Astrocyte of the hippocampus (primary cell): ENCODE data around the gene HMG20B.
"Not testable (repeated sequence)": the region's sequence is repeated elsewhere in the genome, so short reads cannot be mapped to it uniquely, and the experiment has no call there.

Experiments used
- DNase-seq: peaks from one replicate; pipeline ENCODE4 v3.0.0; 2011; ENCODE audit warnings: low read depth, low spot score

HMG20B gene

GRCh38 chr19:3572855-3573161 is at the start of gene HMG20B:
Gene HMG20B, plus strand, starts transcription at chr19:3572944. Its CDS starts 366 bp downstream, at chr19:3573310.
- no peak for DNase-seq

DNA sequence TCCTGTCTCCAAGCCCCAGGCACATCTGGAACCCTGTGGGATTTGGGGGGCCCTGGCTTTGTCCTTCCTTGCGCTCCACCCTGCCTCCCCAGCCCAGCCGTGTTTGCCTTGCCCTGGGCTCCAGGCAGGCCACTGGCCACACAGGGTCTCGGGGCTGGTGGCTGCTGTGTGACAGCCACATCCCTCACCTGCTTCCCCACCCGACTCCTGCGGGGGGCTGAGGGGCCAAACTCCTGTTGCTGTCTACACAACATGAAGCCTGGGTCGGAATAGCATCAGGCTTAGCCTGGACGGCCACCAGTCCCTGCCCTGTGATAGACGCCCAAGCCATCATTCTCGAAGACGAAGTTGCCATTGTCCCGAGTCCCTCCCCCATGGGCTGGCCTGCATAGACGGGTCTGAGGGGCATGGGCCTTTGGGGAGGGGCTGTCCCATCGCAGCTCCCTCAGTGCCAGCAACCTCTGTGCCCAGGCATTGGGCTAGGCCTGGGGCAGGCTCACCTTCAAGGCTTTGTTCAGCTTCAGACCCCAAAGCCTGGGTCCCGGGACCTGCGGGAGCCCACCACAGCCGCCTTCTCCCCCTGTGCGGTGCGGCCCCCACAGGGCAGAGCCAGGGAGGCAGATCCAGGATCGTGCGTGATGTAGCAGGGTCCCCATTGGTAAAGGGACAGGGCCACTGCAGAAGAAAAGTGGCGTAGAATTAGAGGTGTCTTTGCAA is 49.2 kb upstream of the HMG20B start:
- no peak for DNase-seq

GRCh38 chr19:3524078-3524842 is 48.5 kb upstream of the HMG20B start:
- no peak for DNase-seq

DNA sequence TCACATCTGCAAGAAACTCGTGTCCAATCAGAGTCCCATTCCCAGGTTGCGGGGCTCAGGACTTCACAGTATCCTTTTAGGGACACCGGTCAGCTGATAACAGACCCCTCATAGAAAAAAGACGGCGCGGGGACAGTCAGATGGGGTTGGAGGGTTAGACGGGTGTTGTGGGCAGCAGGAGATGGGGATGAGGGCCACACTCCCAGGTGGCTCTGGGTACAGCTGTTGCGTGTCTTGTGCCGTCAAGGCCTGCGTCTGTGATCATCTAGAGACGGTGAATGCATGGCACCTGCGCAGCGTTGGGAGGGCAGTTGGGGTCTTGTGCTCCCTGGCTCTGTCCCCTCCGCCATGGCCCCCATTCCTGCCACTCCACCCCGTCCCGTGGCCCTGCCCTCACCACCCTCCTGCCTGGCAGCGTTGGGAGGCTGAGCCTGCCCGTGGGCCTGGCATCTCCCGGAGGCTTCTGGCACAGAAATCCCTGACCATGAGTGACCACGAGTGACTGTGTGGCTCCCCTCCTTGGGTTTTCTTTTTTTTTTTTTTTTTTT is 47.8 kb upstream of the HMG20B start:
- no peak for DNase-seq

DNA sequence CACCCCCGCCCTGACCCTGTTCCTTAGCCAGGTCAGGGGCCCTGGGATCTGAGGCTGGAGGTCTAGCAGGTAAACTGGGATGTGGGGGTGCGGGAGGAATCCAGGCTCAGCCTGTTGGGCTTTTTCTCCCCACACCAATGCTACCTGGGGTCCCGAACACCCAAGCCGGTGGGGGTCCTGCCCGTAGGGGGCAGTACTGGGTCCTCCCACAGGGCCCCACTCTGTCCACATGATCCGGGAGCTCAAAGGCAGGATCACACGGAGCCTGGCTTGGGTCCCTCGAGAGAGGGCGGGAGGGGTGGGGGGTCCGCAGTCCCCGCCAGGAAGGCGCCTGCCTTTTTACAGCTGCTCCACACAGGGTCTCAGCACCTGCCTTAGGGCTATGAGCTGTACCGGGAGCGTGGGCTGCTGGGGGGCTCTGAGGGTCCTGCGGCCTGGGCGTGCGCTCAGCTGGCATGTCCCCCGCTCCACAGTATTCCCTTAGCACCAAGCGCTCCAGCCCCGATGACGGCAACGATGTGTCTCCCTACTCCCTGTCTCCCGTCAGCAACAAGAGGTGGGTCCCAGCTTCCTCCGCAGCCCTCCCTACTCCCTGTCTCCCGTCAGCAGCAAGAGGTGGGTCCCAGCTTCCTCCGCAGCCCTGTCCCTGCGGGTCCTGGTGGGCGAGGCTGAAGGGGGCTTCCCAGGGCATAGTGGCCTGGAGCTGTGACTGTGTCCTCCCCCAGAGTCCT is 46.1 kb upstream of the HMG20B start:
- DNase-seq, result no peak

- DNase-seq, result no peak
These were observed 45.4 kb upstream of the HMG20B start for GRCh38 chr19:3527238-3527910.

GRCh38 chr19:3528080-3528479 is 44.7 kb upstream of the HMG20B start:
- no peak for DNase-seq

- DNase-seq, result no peak
These were observed 44.1 kb upstream of the HMG20B start for GRCh38 chr19:3528539-3529211.

DNA sequence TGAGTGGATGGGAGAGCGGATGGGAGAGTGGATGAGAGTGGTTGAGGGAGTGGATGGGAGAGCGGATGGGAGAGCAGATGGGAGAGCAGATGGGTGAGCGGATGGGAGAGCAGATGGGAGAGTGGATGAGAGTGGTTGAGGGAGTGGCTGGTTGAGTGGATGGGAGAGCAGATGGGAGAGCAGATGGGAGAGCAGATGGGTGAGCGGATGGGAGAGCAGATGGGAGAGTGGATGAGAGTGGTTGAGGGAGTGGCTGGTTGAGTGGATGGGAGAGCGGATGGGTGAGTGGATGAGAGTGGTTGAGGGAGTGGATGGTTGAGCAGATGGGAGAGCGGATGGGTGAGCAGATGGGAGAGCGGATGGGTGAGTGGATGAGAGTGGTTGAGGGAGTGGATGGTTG is 43.4 kb upstream of the HMG20B start:
- DNase-seq, result not testable (repeated sequence)

DNA sequence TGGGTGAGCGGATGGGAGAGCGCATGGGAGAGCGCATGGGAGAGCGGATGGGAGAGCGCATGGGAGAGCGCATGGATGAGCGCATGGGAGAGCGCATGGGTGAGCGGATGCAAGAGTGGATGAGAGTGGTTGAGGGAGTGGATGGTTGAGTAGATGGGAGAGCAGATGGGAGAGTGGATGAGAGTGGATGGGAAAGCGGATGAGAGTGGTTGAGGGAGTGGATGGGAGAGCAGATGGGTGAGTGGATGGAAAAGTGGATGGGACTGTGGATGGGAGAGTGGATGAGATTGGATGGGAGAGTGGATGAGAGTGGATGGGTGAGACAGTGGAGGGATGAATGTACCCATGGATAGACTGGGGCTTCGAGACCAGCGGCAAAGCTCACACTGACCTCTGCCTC is 42.4 kb upstream of the HMG20B start:
- no peak for DNase-seq

DNA sequence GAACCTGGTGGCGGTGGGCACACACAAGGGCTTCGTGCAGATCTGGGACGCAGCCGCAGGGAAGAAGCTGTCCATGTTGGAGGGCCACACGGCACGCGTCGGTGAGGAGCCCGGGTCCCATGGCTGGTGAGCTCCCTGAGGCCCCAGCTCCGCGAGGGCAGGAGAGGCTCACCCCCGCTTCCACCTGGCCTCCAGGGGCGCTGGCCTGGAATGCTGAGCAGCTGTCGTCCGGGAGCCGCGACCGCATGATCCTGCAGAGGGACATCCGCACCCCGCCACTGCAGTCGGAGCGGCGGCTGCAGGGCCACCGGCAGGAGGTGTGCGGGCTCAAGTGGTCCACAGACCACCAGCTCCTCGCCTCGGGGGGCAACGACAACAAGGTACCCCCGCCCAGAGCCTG is 41.0 kb upstream of the HMG20B start:
- no peak for DNase-seq

DNA sequence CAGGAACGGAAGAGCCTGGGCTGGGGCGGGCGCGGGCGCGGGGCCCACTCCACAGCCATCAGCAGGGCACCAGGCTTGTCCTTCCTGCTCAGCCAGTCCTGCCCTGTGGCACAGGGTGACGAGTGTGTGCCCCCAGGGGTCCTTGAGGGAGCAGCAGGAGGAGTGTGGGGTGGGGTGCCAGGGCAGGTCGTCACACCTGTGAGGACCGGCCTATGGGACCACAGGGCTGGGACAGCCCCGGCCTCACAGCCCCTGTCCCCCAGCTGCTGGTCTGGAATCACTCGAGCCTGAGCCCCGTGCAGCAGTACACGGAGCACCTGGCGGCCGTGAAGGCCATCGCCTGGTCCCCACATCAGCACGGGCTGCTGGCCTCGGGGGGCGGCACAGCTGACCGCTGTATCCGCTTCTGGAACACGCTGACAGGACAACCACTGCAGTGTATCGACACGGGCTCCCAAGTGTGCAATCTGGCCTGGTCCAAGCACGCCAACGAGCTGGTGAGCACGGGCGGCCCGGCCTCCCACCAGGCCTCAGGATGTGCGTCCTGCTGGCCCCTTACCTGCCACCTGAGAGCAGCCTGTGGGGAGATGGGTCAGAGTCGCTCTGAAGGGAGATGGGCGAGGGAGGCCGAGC is 40.5 kb upstream of the HMG20B start:
- no peak for DNase-seq

GRCh38 chr19:3533033-3533432 is 39.7 kb upstream of the HMG20B start:
- DNase-seq, result no peak

- DNase-seq, result no peak
These were observed 39.1 kb upstream of the HMG20B start for GRCh38 chr19:3533563-3534216.

DNA sequence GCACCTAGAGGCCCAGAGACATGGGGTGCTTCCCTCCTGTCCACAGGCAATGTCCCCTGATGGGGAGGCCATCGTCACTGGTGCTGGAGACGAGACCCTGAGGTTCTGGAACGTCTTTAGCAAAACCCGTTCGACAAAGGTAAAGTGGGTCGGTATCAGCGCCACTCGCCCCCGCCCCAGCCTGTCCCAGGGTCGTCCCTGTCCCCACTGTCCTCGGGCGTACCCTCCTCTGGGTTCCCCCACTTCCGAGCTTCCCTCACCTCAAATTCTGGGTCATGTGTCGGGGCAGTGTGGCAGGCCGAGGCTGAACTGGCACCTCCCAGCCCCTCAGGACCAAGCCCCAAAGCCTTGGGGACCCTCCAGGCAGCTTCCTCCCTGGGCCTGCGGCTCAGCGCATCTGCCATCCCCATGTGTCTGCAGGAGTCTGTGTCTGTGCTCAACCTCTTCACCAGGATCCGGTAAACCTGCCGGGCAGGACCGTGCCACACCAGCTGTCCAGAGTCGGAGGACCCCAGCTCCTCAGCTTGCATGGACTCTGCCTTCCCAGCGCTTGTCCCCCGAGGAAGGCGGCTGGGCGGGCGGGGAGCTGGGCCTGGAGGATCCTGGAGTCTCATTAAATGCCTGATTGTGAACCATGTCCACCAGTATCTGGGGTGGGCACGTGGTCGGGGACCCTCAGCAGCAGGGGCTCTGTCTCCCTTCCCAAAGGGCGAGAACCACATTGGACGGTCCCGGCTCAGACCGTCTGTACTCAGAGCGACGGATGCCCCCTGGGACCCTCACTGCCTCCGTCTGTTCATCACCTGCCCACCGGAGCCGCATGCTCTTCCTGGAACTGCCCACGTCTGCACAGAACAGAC is 38.1 kb upstream of the HMG20B start:
- DNase-seq, result no peak

DNA sequence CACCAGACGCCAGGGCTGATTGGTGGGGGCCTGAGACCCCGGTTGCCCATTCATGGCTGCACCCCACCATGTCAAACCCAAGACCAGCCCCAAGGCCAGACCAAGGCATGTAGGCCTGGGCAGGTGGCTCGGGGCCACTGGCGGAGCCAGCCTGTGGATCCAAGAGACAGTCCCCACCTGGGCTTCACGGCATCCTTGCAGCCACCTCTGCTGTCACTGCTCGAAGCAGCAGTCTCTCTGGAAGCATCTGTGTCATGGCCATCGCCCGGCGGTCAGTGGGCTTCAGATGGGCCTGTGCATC is 37.6 kb upstream of the HMG20B start:
- DNase-seq, result no peak

DNA sequence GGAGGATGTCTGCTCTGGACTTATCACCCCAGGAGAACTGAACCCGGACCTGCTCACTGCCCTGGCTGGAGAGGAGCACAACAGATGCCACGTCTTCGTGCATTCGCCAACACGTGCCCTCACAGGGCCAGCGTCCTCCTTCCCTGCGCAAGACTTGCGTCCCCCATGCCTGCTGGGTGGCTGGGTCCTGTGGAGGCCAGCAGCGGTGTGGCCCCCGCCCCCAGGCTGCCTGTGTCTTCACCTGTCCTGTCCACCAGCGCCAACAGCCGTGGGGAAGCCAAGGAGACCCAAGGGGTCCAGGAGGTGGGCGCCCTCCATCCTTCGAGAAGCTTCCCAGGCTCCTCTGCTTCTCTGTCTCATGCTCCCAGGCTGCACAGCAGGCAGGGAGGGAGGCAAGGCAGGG is 37.2 kb upstream of the HMG20B start:
- DNase-seq, result no peak

- DNase-seq, result no peak
These were observed 36.8 kb upstream of the HMG20B start for GRCh38 chr19:3535981-3536380.

GRCh38 chr19:3536429-3537100 is 36.2 kb upstream of the HMG20B start:
- no peak for DNase-seq
